GM19324 (cell line): ENCODE results near the gene PLP1.
"Not testable (repeated sequence)": the region's sequence is repeated elsewhere in the genome, so short reads cannot be mapped to it uniquely, and the experiment has no call there.

Experiments used
- ATAC-seq: cut with Tn5 transposase; IDR thresholded peaks from one replicate; pipeline ENCODE4 v1.9.1; 2021; ENCODE audit warnings: mild to moderate bottlenecking, moderate library complexity; ENCODE audit not compliant: unreplicated experiment, low FRiP score

The PLP1 gene

GRCh38 chrX:103776546-103776945 is at the start of gene PLP1:
Gene PLP1, plus strand, starts transcription at chrX:103776840. Its CDS starts 156 bp downstream, at chrX:103776996.
- ATAC-seq = no peak

- ATAC-seq = no peak
Observed at GRCh38 chrX:103727115-103727514, 49.5 kb upstream of the PLP1 start.

GRCh38 chrX:103729015-103729414 is 47.6 kb upstream of the PLP1 start:
- ATAC-seq = no peak

GRCh38 chrX:103730147-103730795 is 46.4 kb upstream of the PLP1 start:
- ATAC-seq = no peak

- no peak for ATAC-seq
Observed at GRCh38 chrX:103730796-103731493, 45.7 kb upstream of the PLP1 start.

- ATAC-seq = no peak
Observed at GRCh38 chrX:103733017-103733416, 43.6 kb upstream of the PLP1 start.

- no peak for ATAC-seq
Observed at GRCh38 chrX:103734125-103734760, 42.4 kb upstream of the PLP1 start.

- no peak for ATAC-seq
Observed at GRCh38 chrX:103737696-103738095, 38.9 kb upstream of the PLP1 start.

GRCh38 chrX:103739421-103739820 is 37.2 kb upstream of the PLP1 start:
- ATAC-seq = no peak

GRCh38 chrX:103741879-103742278 is 34.8 kb upstream of the PLP1 start:
- no peak for ATAC-seq

GRCh38 chrX:103742339-103742738 is 34.3 kb upstream of the PLP1 start:
- ATAC-seq = no peak

GRCh38 chrX:103747163-103747562 is 29.5 kb upstream of the PLP1 start:
- no peak for ATAC-seq

- no peak for ATAC-seq
Observed at GRCh38 chrX:103754401-103754800, 22.2 kb upstream of the PLP1 start.

GRCh38 chrX:103756736-103757135 is 19.9 kb upstream of the PLP1 start:
- ATAC-seq = no peak

GRCh38 chrX:103758555-103758954 is 18.1 kb upstream of the PLP1 start:
- ATAC-seq = no peak

- not testable (repeated sequence) for ATAC-seq
Observed at GRCh38 chrX:103763541-103763940, 13.1 kb upstream of the PLP1 start.

- ATAC-seq = not testable (repeated sequence)
Observed at GRCh38 chrX:103766813-103767555, 9.7 kb upstream of the PLP1 start.

GRCh38 chrX:103773445-103773844 is 3.2 kb upstream of the PLP1 start:
- no peak for ATAC-seq

GRCh38 chrX:103774070-103774642 is 2.5 kb upstream of the PLP1 start:
- ATAC-seq = no peak

- ATAC-seq = no peak
Observed at GRCh38 chrX:103779141-103779789, 2.6 kb downstream of the PLP1 start.
